PC-9 (cell line): ENCODE measurements around the gene CAMK2N1. TPM values are rescaled to one million over a fixed set of nuclear protein-coding genes. Genes with fewer than 3 reads are reported as not detected.
A peak's percentile ranks its signal among the peaks of the same experiment; 100 is the strongest.
"Not testable (repeated sequence)": the region's sequence is repeated elsewhere in the genome, so short reads cannot be mapped to it uniquely, and the experiment has no call there.

Source experiments
- BruUV-seq: library from RNA; stranded (reverse); fragments of 400-500 nt; replicated peaks from 2 replicates; lab custom pipeline; 2021; lab: Mats Ljungman, UMichigan
- CTCF ChIA-PET: fragments of 300-600 bp; sonication (Branson Sonifier 250); formaldehyde crosslinking; loops from one replicate; lab custom pipeline; 2022; ENCODE audit warnings: antibody characterized with exemption; lab: Charles Lee
- POLR2A ChIA-PET: fragments of 300-600 bp; sonication (Branson Sonifier 250); formaldehyde crosslinking; loops from one replicate; lab custom pipeline; 2022; ENCODE audit warnings: antibody characterized with exemption; ENCODE audit not compliant: unreplicated experiment; lab: Charles Lee
- DNase-seq, 2 experiments: peaks; one replicate each; pipeline versions ENCODE4 v3.0.0 to v3.0.0-alpha.2; 2015 to 2022; ENCODE audit warnings: mixed read lengths in 1 of 2
- H2AFZ ChIP-seq: fragments of 200-600 bp; sonication (generic); 2 replicates; pipeline ENCODE4 v1.8.1; 2017; ENCODE audit warnings: antibody characterized with exemption
- H3F3A ChIP-seq: fragments of 200-600 bp; sonication (generic); 2 replicates; pipeline ENCODE4 v1.8.1; 2017; ENCODE audit warnings: antibody characterized with exemption, mild to moderate bottlenecking, low read depth; ENCODE audit not compliant: insufficient read depth
- H3K27ac ChIP-seq: fragments of 200-600 bp; sonication (generic); 2 replicates; pipeline ENCODE4 v1.6.1; 2016; ENCODE audit warnings: mixed run types
- H3K27me3 ChIP-seq: fragments of 200-600 bp; sonication (generic); 2 replicates; pipeline ENCODE4 v1.6.1; 2016; ENCODE audit warnings: low read depth, mixed run types; ENCODE audit not compliant: insufficient read depth
- H3K36me3 ChIP-seq: fragments of 200-600 bp; sonication (generic); 2 replicates; pipeline ENCODE4 v1.6.1; 2016; ENCODE audit warnings: low read depth, mixed run types
- H3K4me1 ChIP-seq: fragments of 200-600 bp; sonication (generic); replicated peaks from 2 replicates; pipeline ENCODE4 v1.6.1; 2016; ENCODE audit warnings: mixed run types; ENCODE audit not compliant: insufficient read depth
- H3K4me2 ChIP-seq: fragments of 200-600 bp; sonication (generic); 2 replicates; pipeline ENCODE4 v1.6.1; 2017; ENCODE audit warnings: mixed run types
- H3K4me3 ChIP-seq: fragments of 200-600 bp; sonication (generic); 2 replicates; pipeline ENCODE4 v1.6.1; 2016; ENCODE audit warnings: mixed run types
- H3K79me2 ChIP-seq: fragments of 200-600 bp; sonication (generic); 2 replicates; pipeline ENCODE4 v1.6.1; 2017; ENCODE audit warnings: low read depth, mixed run types
- H3K9me2 ChIP-seq: fragments of 200-600 bp; sonication (generic); 2 replicates; pipeline ENCODE4 v1.8.1; 2017; ENCODE audit warnings: mild to moderate bottlenecking; ENCODE audit not compliant: insufficient read depth
- H3K9me3 ChIP-seq: fragments of 200-600 bp; sonication (generic); 2 replicates; pipeline ENCODE4 v1.8.1; 2016; ENCODE audit warnings: low read depth; ENCODE audit not compliant: insufficient read depth
- H4K20me1 ChIP-seq: fragments of 200-600 bp; sonication (generic); 2 replicates; pipeline ENCODE4 v1.8.1; 2017; ENCODE audit not compliant: insufficient read depth
- EZH2 ChIP-seq: fragments of 200-600 bp; sonication (generic); IDR thresholded peaks from 2 replicates; pipeline ENCODE4 v1.8.0; 2017; ENCODE audit warnings: antibody characterized with exemption, low read depth
- intact Hi-C: fragments of 100-400 bp; cut with micrococcal nuclease; formaldehyde crosslinking; loops from one replicate; pipeline ENCODE4 v1.10.0; 2022; ENCODE audit not compliant: unreplicated experiment
- total RNA-seq: library from RNA; stranded (reverse); gene quantifications from 2 replicates; pipeline ENCODE4 v1.2.3, GENCODE V29; 2021
- TF ChIP-seq, protein P1 (sequence below): fragments of 200-600 bp; sonication (generic); conservative IDR thresholded peaks from 2 replicates; pipeline ENCODE4 v1.6.1; 2017; ENCODE audit warnings: mixed run types, antibody characterized with exemption, mild to moderate bottlenecking, moderate library complexity

Gene CAMK2N1
- total RNA-seq, 1 experiment from 2014 or later, result 34.9 TPM

- no peak for DNase-seq
- no peaks in the 10 kb centered on the region for H3K27me3 ChIP-seq
- H3K79me2 ChIP-seq, result no peaks in the 10 kb centered on the region
- POLR2A ChIA-PET, result no interaction called here
- no peak overlapping the region for H2AFZ ChIP-seq
- H4K20me1 ChIP-seq, result no peaks in the 10 kb centered on the region
- intact Hi-C loops, result no loop called here
- H3K4me3 ChIP-seq, result no peak overlapping the region
- H3K27ac ChIP-seq, result peak overlapping the region; percentile 97
- peaks cover 39% of the 10 kb centered on the region for H3K4me1 ChIP-seq
- no peaks in the 10 kb centered on the region for H3K9me2 ChIP-seq
- H3K9me3 ChIP-seq, result no peaks in the 10 kb centered on the region
- no peaks in the 10 kb centered on the region for H3K36me3 ChIP-seq
- no peak overlapping the region for H3K4me2 ChIP-seq
- no TSS peak for BruUV-seq
- no peak for TF ChIP-seq EZH2
- TF ChIP-seq, protein P1, sequence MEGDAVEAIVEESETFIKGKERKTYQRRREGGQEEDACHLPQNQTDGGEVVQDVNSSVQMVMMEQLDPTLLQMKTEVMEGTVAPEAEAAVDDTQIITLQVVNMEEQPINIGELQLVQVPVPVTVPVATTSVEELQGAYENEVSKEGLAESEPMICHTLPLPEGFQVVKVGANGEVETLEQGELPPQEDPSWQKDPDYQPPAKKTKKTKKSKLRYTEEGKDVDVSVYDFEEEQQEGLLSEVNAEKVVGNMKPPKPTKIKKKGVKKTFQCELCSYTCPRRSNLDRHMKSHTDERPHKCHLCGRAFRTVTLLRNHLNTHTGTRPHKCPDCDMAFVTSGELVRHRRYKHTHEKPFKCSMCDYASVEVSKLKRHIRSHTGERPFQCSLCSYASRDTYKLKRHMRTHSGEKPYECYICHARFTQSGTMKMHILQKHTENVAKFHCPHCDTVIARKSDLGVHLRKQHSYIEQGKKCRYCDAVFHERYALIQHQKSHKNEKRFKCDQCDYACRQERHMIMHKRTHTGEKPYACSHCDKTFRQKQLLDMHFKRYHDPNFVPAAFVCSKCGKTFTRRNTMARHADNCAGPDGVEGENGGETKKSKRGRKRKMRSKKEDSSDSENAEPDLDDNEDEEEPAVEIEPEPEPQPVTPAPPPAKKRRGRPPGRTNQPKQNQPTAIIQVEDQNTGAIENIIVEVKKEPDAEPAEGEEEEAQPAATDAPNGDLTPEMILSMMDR, result no peak
- peaks cover 45% of the 10 kb centered on the region for H3F3A ChIP-seq
- CTCF ChIA-PET, result no interaction called here
These were observed 11.5 kb upstream of the CAMK2N1 start for GRCh38 chr1:20497506-20497905.

GRCh38 chr1:20496725-20497383 is 10.8 kb upstream of the CAMK2N1 start:
- intact Hi-C loops, result loop anchor here (1.0 kb wide), 1 partner anchor 265 kb away; no protein-coding TSS in a partner anchor

DNA sequence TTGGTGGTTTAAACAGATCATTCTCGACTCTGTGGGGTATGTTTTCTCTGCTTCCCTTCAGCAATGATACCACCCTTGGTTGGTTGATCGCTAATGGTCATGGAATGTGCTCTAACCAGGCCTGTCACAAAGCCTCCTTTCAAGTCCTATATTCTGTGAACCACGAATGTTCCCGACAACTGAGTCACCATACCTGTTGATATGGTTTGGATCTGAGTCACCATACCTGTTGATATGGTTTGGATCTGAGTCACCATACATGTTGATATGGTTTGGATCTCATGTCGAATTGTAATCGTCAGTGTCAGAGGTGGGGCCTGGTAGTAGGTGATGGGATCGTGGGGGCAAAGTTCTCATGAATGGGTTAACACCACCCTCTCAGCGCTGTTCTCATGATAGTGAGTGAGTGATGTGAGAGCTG is 10.2 kb upstream of the CAMK2N1 start:
- no peaks in the 10 kb centered on the region for H3K79me2 ChIP-seq
- ChIA-PET CTCF (interaction anchor here (2.5 kb wide), 1 partner anchor 284 kb away, joined by 23 read pairs; no protein-coding TSS in a partner anchor), POLR2A (interaction anchor here (0.5 kb wide), 1 partner anchor 57 kb away, joined by 5 read pairs; no protein-coding TSS in a partner anchor)
- no peak overlapping the region for H3K4me3 ChIP-seq
- intact Hi-C loops, result loop anchor here (1.0 kb wide), 1 partner anchor 264 kb away; no protein-coding TSS in a partner anchor
- H3K4me2 ChIP-seq, result peak overlapping the region; percentile 60
- no peaks in the 10 kb centered on the region for H3K9me2 ChIP-seq
- H4K20me1 ChIP-seq, result no peaks in the 10 kb centered on the region
- H3K4me1 ChIP-seq, result peaks cover 39% of the 10 kb centered on the region
- H3F3A ChIP-seq, result peaks cover 45% of the 10 kb centered on the region
- no peaks in the 10 kb centered on the region for H3K9me3 ChIP-seq
- H2AFZ ChIP-seq, result no peak overlapping the region
- DNase-seq, result peak; percentile 72 to 96
- TF ChIP-seq, protein P1, result no peak
- no peak for TF ChIP-seq EZH2
- H3K36me3 ChIP-seq, result no peaks in the 10 kb centered on the region
- H3K27ac ChIP-seq, result peak overlapping the region; percentile 97
- H3K27me3 ChIP-seq, result no peaks in the 10 kb centered on the region
- BruUV-seq, result no TSS peak

More at GRCh38 chr1:20496725-20497383, 10.8 kb upstream of the CAMK2N1 start:
- H2AFZ ChIP-seq, POLR2A ChIA-PET, H3K9me2 ChIP-seq, H3K9me3 ChIP-seq, H3K27me3 ChIP-seq, CTCF ChIA-PET, H4K20me1 ChIP-seq, H3K4me3 ChIP-seq, H3K79me2 ChIP-seq, H3K36me3 ChIP-seq: not testable (repeated sequence)
- peak overlapping the region; percentile 97 for H3K27ac ChIP-seq
- BruUV-seq, result TSS peak; percentile 34
- peaks cover 45% of the 10 kb centered on the region for H3F3A ChIP-seq
- peak overlapping the region; percentile 39 for H3K4me2 ChIP-seq
- peaks cover 39% of the 10 kb centered on the region for H3K4me1 ChIP-seq
- peak in 1 of 2 experiments; percentile 45 for DNase-seq
